HG03354 (cell line): Measurements from ENCODE around the gene H1-8.
"Not testable (repeated sequence)": the region's sequence is repeated elsewhere in the genome, so short reads cannot be mapped to it uniquely, and the experiment has no call there.

ENCODE experiments used
- ATAC-seq: cut with Tn5 transposase; IDR thresholded peaks from one replicate; pipeline ENCODE4 v1.9.1; 2021; ENCODE audit warnings: mild to moderate bottlenecking; ENCODE audit not compliant: unreplicated experiment, poor library complexity, severe bottlenecking

H1-8 gene

GRCh38 chr3:129543156-129543790 lies at the start of gene H1-8:
H1-8 (plus strand) TSS chr3:129543175; CDS start chr3:129543219, 44 bp downstream.
- no peak for ATAC-seq

- no peak for ATAC-seq
These were observed 49.8 kb upstream of the H1-8 start for GRCh38 chr3:129493206-129493605.

GRCh38 chr3:129494499-129494898 lies 48.5 kb upstream of the H1-8 start:
- not testable (repeated sequence) for ATAC-seq

GRCh38 chr3:129495006-129495639 lies 47.9 kb upstream of the H1-8 start:
- not testable (repeated sequence) for ATAC-seq

- ATAC-seq = not testable (repeated sequence)
These were observed 45.1 kb upstream of the H1-8 start for GRCh38 chr3:129497876-129498275.

- ATAC-seq = not testable (repeated sequence)
These were observed 44.1 kb upstream of the H1-8 start for GRCh38 chr3:129498603-129499488.

- not testable (repeated sequence) for ATAC-seq
These were observed 43.2 kb upstream of the H1-8 start for GRCh38 chr3:129499604-129500333.

- no peak for ATAC-seq
These were observed 42.7 kb upstream of the H1-8 start for GRCh38 chr3:129500334-129500658.

GRCh38 chr3:129501630-129502029 lies 41.3 kb upstream of the H1-8 start:
- ATAC-seq = no peak

GRCh38 chr3:129502641-129503408 lies 40.1 kb upstream of the H1-8 start:
- no peak for ATAC-seq

GRCh38 chr3:129503471-129504291 lies 39.3 kb upstream of the H1-8 start:
- ATAC-seq = no peak

- no peak for ATAC-seq
These were observed 38.4 kb upstream of the H1-8 start for GRCh38 chr3:129504471-129505100.

- ATAC-seq = no peak
These were observed 37.6 kb upstream of the H1-8 start for GRCh38 chr3:129505341-129505740.

- ATAC-seq = no peak
These were observed 36.7 kb upstream of the H1-8 start for GRCh38 chr3:129506231-129506742.

- ATAC-seq = no peak
These were observed 35.7 kb upstream of the H1-8 start for GRCh38 chr3:129507181-129507831.

- no peak for ATAC-seq
These were observed 30.4 kb upstream of the H1-8 start for GRCh38 chr3:129512595-129512994.

- ATAC-seq = no peak
These were observed 29.3 kb upstream of the H1-8 start for GRCh38 chr3:129513705-129514104.
